GM18508 (cell line): ENCODE measurements around the gene RELL2.

Experiments
- ATAC-seq: cut with Tn5 transposase; IDR thresholded peaks from one replicate; pipeline ENCODE4 v1.9.1; 2021; ENCODE audit warnings: moderate number of reproducible peaks; ENCODE audit not compliant: insufficient read depth, unreplicated experiment

Gene RELL2

DNA sequence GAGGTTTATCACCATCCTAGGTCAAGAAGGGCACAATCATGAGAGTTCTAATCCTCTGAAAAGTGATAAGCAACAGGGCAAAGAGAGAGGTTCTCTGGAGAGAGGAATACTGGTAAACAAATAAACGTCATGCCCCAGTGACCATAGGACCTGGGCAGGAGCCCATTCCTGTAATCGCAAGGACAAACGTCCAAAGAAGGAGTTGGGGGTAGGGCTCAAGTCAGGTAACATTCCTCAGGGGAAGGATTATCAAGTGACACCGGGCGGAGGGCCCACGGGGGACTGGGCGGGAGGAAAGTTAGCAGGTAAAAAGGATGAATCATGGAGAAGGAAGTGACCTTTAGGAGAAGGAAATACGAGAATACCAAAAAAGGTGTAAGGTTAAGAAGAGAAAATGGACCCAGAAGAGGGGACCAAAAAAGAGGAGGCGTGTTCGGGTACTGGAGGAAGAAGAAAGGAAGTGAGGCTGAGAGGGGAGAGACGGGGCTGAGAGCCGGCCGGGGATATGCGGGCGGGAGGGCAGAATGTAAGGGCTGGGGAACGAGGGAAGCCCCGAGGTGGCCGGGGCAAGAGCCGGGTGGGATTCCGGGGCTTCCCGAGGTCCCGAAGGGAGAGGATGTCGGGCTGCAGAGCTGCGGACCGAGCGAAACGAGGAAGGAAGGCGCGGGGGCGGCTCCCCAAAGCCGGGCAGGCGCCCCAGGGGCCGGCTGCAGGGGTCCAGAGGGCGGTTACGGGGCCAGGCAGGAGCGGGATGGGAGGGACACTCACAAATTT, 18.6 kb upstream of the RELL2 start:
- ATAC-seq, result peak; percentile 14

- peak; percentile 47 for ATAC-seq
These were observed 17.8 kb upstream of the RELL2 start, which contains the start of gene DIAPH1 for GRCh38 chr5:141618804-141619554. TSS of gene DIAPH1 (minus strand) at chr5:141619000. CDS start at chr5:141618914, 86 bp downstream.

DNA sequence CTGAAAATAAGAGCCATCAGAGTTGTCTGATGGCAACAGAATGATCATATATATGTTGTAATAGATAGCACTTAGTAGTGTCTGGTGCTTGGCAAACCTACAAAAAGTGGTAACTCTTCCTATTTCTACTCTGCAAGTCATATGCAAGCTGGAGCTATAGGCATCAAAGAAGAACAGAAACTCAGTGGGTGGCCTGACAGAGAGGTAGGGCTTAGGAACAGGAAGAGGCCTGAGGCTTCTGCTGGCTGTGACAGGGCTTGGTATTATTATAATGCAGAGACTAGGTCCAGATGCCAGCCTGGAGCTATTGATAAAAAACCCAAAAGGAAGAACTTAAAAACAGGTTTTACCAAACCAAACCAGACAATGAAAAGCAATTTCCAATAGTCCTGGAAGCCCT, 13.6 kb upstream of the RELL2 start:
- peak; percentile 56 for ATAC-seq

- ATAC-seq, result no peak
These were observed 13.2 kb upstream of the RELL2 start for GRCh38 chr5:141623611-141624010.

GRCh38 chr5:141628175-141628788, 8.5 kb upstream of the RELL2 start:
- no peak for ATAC-seq

GRCh38 chr5:141630570-141631140, 6.1 kb upstream of the RELL2 start:
- no peak for ATAC-seq

GRCh38 chr5:141632650-141633049, 4.1 kb upstream of the RELL2 start:
- no peak for ATAC-seq

DNA sequence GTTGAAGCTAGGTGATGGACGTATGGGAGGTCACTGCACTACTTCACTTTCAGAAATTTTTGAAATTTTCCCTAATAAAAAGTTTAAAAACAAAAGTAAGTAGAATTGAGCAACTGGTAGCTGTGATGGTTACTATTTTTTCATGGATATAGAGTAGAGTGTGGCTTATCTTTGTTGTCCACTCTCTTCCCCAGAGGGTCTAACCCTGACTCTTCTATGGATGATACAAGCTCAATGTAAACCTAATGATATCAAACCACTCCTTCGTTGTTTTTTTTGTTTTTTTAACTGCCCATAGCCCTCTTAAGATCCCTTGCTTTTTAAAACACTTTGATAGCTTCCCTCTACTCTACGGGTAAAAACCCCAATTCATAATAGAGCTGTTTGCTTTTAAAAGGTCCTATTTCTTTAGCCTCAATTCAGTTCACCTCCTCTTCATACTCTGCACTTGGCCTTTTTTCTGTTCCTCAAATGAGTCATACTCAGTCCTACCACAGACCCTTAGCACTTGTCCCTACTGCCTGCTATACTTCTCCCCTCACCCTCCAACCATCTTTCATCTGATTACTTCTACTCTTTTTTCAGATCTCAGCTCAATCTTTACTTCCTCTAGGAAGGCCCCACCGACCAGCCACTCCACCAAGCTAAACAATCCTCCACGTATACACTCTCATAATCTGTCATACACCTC, 2.8 kb upstream of the RELL2 start:
- peak; percentile 69 for ATAC-seq

DNA sequence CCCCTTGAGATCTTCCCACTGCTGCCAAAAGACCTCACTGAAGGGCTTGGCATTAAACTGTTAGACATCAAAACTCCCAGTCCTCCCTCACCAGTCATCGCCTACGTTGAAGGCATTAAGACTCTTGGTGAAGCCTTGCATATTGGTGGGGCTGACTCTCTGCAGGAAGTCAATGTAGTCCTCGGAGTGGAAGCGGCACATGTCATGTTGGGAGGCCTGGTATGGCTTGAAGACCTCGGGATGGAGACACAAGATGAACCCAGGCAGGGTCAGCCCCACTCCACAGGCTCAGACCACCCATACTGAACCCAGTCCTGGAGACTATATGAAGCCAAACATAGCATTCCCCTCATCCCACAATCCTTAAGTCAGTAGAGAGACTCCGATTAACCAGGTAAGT, 2.1 kb upstream of the RELL2 start:
- no peak for ATAC-seq

GRCh38 chr5:141635646-141636045, 1.2 kb upstream of the RELL2 start:
- ATAC-seq, result no peak

- ATAC-seq, result no peak
These were observed 738 bp upstream of the RELL2 start for GRCh38 chr5:141636106-141636412.

DNA sequence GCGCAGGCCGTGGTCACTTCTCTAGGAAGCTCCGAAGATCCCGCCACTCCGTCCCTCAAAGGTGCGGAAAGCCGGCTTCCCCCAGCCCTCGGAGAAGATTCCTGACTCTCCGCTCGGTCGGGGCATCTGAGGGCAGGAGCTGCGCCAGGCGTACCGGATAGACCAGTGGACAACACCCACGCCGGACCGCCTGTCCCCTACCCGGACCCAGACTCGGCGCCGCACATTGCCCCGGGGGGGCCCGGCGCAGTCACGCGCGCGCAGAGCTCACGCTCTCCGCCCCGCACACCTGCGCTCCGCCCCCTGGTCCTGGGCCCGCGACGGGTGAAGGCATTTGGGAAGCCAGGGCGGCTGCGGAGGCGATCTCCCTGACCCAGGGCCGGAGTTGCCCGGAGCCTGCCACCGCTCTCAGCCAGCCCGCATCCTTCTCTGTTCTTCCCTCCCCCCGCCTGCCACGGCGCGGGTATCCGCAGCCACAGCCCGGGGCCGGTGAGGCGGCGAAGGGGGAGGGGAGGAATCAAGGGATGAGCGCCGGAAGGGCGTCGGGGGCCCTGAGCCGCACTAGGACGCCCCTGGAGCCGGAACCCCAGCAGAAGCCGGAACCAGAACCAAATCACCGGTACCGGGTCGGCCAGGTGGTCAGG, 448 bp downstream of the RELL2 start:
- ATAC-seq, result no peak

GRCh38 chr5:141637767-141638419, 1.1 kb downstream of the RELL2 start:
- peak; percentile 28 for ATAC-seq

DNA sequence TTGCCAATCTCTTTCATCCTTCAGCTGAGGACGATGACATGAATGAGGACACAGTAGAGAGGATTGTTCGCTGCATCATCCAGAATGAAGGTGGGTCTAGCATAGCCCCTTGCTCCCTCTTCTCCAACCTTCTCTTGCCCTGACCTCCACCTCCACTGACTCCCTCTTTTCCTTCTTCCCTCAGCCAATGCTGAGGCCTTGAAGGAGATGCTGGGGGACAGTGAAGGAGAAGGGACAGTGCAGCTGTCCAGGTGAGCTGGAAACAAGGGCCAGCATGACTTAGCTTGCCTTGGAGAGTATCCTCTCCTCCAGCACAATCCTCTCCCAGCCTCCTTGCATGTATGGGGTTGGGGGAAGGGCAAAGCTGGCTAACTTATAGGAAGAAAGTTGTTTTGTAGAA, 2.0 kb downstream of the RELL2 start:
- ATAC-seq, result no peak

- no peak for ATAC-seq
These were observed 2.7 kb downstream of the RELL2 start for GRCh38 chr5:141639357-141640050.

DNA sequence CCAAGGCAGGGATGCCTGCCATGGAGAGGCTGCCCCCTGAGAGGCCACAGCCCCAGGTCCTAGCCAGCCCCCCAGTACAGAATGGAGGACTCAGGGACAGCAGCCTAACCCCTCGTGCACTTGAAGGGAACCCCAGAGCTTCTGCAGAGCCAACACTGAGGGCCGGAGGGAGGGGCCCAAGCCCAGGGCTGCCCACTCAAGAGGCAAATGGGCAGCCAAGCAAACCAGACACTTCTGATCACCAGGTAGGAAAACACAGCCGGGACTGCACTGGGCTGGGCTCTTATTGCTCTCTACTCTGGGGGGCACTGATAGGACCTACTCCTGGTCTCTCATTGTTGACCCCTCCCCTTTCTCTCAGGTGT, 3.2 kb downstream of the RELL2 start:
- ATAC-seq, result no peak

- ATAC-seq, result no peak
These were observed 3.9 kb downstream of the RELL2 start for GRCh38 chr5:141640698-141641097.

DNA sequence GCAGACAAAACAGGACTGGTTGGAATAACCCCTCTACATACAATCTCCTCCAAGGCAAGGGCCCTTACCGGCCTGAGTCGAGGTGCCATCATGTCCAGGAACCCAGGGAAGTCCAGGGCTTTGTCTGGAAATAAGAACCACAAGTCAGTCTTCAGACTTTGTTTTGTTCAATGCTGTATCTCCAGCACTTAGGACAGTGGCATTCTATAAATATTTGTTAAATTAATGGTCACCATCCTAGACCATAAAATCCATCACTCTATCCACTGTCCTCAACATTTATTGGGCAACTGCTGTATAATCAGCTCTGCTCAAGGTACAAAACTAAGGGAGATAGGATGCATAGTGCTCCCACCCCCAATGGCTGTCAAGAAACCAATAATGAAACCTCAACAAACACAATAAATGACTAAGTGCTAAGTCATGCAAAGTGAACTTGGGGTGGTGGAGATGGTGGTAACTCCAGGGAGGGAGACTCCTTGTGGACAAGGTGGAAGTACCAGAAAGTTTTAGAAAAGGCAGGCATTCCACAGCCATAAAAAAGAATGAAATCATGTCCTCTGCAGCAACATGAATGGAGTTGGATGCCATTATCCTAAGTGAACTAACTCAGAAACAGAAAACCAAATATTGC, 5.0 kb downstream of the RELL2 start:
- peak; percentile 51 for ATAC-seq

DNA sequence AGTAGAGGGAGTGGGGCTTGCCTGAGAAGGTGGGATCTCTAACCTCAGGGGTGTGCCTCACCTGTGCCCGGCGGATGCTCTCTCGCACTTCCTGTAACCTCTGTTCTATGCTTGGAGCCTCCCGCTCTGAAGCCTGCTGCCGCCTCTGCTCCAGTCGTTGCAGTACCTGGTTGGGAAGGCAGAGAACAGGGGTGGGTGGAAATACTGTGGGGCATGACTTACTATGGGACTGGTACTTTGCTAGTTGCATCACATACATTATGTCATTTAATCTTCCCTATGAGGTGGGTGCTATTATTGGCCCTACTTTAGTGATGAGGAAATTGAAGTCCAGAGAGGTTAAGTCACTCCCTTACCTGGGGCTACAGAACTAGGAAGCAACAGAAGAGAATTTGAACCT, 9.2 kb downstream of the RELL2 start:
- ATAC-seq, result no peak
